SU-DHL-6 (cell line): ENCODE measurements around the gene RAP1GAP2.

Source experiments
- EZH2phosphoT487 ChIP-seq: fragments of 200-600 bp; sonication (generic), shearing (Covaris generic); conservative IDR thresholded peaks from 2 replicates; pipeline ENCODE4 v1.6.1; 2018; ENCODE audit warnings: mild to moderate bottlenecking, antibody characterized with exemption, low read length, moderate library complexity, mixed read lengths
- TF ChIP-seq, protein P1 (sequence below): fragments of 200-600 bp; sonication (generic); IDR thresholded peaks from one replicate; pipeline ENCODE4 v1.5.1; 2017; ENCODE audit warnings: antibody characterized with exemption, mild to moderate bottlenecking, low read length, moderate library complexity; ENCODE audit not compliant: insufficient read depth, poor library complexity, severe bottlenecking

DNA sequence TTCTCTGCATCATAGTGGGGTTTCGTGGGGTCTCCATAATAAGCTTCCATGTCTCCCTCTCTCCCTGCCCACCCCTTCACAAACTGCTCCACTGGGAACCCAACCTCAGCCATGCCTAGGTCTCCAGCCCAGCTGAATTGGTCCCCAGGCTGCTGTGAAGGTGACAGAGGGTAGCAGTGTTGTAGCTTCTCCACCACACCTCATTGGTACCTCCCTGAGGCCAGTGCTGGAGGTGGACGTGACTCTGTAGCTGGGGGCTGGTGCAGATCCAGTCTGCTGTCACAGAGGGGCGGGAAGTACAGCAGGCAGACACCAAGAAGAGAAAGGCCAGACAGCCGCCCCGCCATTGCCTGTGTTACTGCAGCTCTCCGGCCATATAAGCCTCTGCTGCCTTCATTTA lies 185.1 kb downstream of the RAP1GAP2 start:
- TF ChIP-seq, protein P1, sequence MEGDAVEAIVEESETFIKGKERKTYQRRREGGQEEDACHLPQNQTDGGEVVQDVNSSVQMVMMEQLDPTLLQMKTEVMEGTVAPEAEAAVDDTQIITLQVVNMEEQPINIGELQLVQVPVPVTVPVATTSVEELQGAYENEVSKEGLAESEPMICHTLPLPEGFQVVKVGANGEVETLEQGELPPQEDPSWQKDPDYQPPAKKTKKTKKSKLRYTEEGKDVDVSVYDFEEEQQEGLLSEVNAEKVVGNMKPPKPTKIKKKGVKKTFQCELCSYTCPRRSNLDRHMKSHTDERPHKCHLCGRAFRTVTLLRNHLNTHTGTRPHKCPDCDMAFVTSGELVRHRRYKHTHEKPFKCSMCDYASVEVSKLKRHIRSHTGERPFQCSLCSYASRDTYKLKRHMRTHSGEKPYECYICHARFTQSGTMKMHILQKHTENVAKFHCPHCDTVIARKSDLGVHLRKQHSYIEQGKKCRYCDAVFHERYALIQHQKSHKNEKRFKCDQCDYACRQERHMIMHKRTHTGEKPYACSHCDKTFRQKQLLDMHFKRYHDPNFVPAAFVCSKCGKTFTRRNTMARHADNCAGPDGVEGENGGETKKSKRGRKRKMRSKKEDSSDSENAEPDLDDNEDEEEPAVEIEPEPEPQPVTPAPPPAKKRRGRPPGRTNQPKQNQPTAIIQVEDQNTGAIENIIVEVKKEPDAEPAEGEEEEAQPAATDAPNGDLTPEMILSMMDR: no peak
- no peak for TF ChIP-seq EZH2phosphoT487
